Mesendoderm (in vitro differentiated cells): Measurements from ENCODE around the gene ZIC5.

ENCODE experiments used
- DNase-seq: peaks from one replicate; pipeline ENCODE4 v3.0.0; 2013
- H2AK5ac ChIP-seq: 2 replicates; pipeline ENCODE4 v1.6.1; 2013; ENCODE audit warnings: low read length, inconsistent platforms
- H2BK120ac ChIP-seq: 2 replicates; pipeline ENCODE4 v1.6.1; 2013; ENCODE audit warnings: low read depth, mild to moderate bottlenecking, low read length, moderate library complexity, mixed read lengths
- H2BK15ac ChIP-seq: replicated peaks from 2 replicates; pipeline ENCODE4 v1.6.1; 2013; ENCODE audit warnings: low read depth, mild to moderate bottlenecking, moderate library complexity
- H2BK5ac ChIP-seq: 2 replicates; pipeline ENCODE4 v1.6.1; 2013; ENCODE audit warnings: low read length, inconsistent platforms
- H3K18ac ChIP-seq: 2 replicates; pipeline ENCODE4 v1.6.1; 2013; ENCODE audit warnings: mild to moderate bottlenecking, low read length, mixed read lengths
- H3K23ac ChIP-seq: one replicate; pipeline ENCODE4 v1.6.1; 2013; ENCODE audit warnings: low read length
- H3K27ac ChIP-seq: 2 replicates; pipeline ENCODE4 v1.5.1; 2013; ENCODE audit warnings: low read depth, mild to moderate bottlenecking, inconsistent platforms, low read length, moderate library complexity
- H3K27me3 ChIP-seq: 2 replicates; pipeline ENCODE4 v1.6.1; 2013; ENCODE audit warnings: low read length, control low read depth, mild to moderate bottlenecking, inconsistent platforms; ENCODE audit not compliant: insufficient read depth, poor library complexity
- H3K36me3 ChIP-seq: 2 replicates; pipeline ENCODE4 v1.6.1; 2013; ENCODE audit warnings: low read length, inconsistent platforms; ENCODE audit not compliant: control insufficient read depth, insufficient read depth
- H3K4ac ChIP-seq: one replicate; pipeline ENCODE4 v1.6.1; 2013; ENCODE audit warnings: low read depth, mild to moderate bottlenecking, low read length, moderate library complexity
- H3K4me1 ChIP-seq: 2 replicates; pipeline ENCODE4 v1.6.1; 2013; ENCODE audit warnings: low read depth, low read length, inconsistent platforms; ENCODE audit not compliant: control insufficient read depth
- H3K4me2 ChIP-seq: 2 replicates; pipeline ENCODE4 v1.6.1; 2013; ENCODE audit warnings: low read length
- H3K4me3 ChIP-seq: 2 replicates; pipeline ENCODE4 v1.5.1; 2013; ENCODE audit warnings: mild to moderate bottlenecking, low read length
- H3K56ac ChIP-seq: one replicate; pipeline ENCODE4 v1.6.1; 2013; ENCODE audit warnings: low read length
- H3K79me1 ChIP-seq: 2 replicates; pipeline ENCODE4 v1.6.1; 2013; ENCODE audit warnings: low read length, inconsistent platforms
- H3K79me2 ChIP-seq: 2 replicates; pipeline ENCODE4 v1.6.1; 2013; ENCODE audit warnings: mild to moderate bottlenecking, low read length; ENCODE audit not compliant: control insufficient read depth, insufficient read depth
- H3K9ac ChIP-seq: 2 replicates; pipeline ENCODE4 v1.6.1; 2013; ENCODE audit warnings: low read length, inconsistent platforms
- H4K5ac ChIP-seq: one replicate; pipeline ENCODE4 v1.6.1; 2013; ENCODE audit warnings: low read length
- H4K8ac ChIP-seq: one replicate; pipeline ENCODE4 v1.6.1; 2013; ENCODE audit warnings: low read depth, mild to moderate bottlenecking, control low read depth, low read length, moderate library complexity
- WGBS: extraction: QIAGEN DNeasy Blood & Tissue Kit; methylation state at CpG from one replicate; pipeline ENCODE4 v1.1.7; 2013; ENCODE audit warnings: low lambda C conversion rate, missing lambda C conversion rate; ENCODE audit not compliant: insufficient coverage; ENCODE audit errors: extremely low coverage; 5-methylcytosine and 5-hydroxymethylcytosine counted together

ZIC5 gene

GRCh38 chr13:99989276-99990125, 17.9 kb upstream of the ZIC5 start:
- Histone ChIP-seq H4K8ac (peak overlapping the region; percentile 59), H3K79me1 (no peaks in the 10 kb centered on the region), H2AK5ac (no peak overlapping the region), H3K4me1 (peaks cover 13% of the 10 kb centered on the region), H2BK15ac (no peak overlapping the region), H3K9ac (peak overlapping the region; percentile 69), H4K5ac (no peak overlapping the region), H3K18ac (peak overlapping the region; percentile 54), H3K56ac (peak overlapping the region; percentile 85), H3K4me3 (no peak overlapping the region), H2BK120ac (peak overlapping the region; percentile 15), H3K27ac (peak overlapping the region; percentile 63), H2BK5ac (peak overlapping the region; percentile 51), H3K27me3 (no peaks in the 10 kb centered on the region), H3K23ac (no peak overlapping the region), H3K36me3 (peaks cover under 1% of the 10 kb centered on the region), H3K79me2 (peaks cover 13% of the 10 kb centered on the region), H3K4me2 (peak overlapping the region; percentile 44), H3K4ac (peak overlapping the region; percentile 39)
- DNase-seq, result peak; percentile 74
- no CpG with 5 or more reads among the region's 42 CpGs for WGBS

GRCh38 chr13:99988529-99989275, 17.1 kb upstream of the ZIC5 start:
- no peaks in the 10 kb centered on the region for H3K27me3 ChIP-seq
- no peak overlapping the region for H4K5ac ChIP-seq
- H2AK5ac ChIP-seq, result no peak overlapping the region
- H3K27ac ChIP-seq, result peak overlapping the region; percentile 81
- H3K56ac ChIP-seq, result peak overlapping the region; percentile 85
- no peak overlapping the region for H2BK5ac ChIP-seq
- WGBS, result no CpG with 5 or more reads among the region's 43 CpGs
- H2BK15ac ChIP-seq, result peak overlapping the region; percentile 37
- H3K36me3 ChIP-seq, result peaks cover 1% of the 10 kb centered on the region
- peaks cover 21% of the 10 kb centered on the region for H3K79me2 ChIP-seq
- H3K9ac ChIP-seq, result peak overlapping the region; percentile 69
- H2BK120ac ChIP-seq, result peak overlapping the region; percentile 31
- H3K4ac ChIP-seq, result peak overlapping the region; percentile 39
- peak overlapping the region; percentile 54 for H3K18ac ChIP-seq
- H3K4me3 ChIP-seq, result no peak overlapping the region
- H3K4me1 ChIP-seq, result peaks cover 12% of the 10 kb centered on the region
- H4K8ac ChIP-seq, result peak overlapping the region; percentile 59
- DNase-seq, result peak; percentile 77
- H3K23ac ChIP-seq, result peak overlapping the region; percentile 32
- no peaks in the 10 kb centered on the region for H3K79me1 ChIP-seq
- peak overlapping the region; percentile 44 for H3K4me2 ChIP-seq

GRCh38 chr13:99987154-99988019, 15.8 kb upstream of the ZIC5 start:
- DNase-seq, result peak; percentile 73
- H3K27ac ChIP-seq, result peak overlapping the region; percentile 53
- H2BK15ac ChIP-seq, result no peak overlapping the region
- peak overlapping the region; percentile 46 for H3K4me2 ChIP-seq
- H3K4me1 ChIP-seq, result peaks cover 11% of the 10 kb centered on the region
- H3K36me3 ChIP-seq, result peaks cover 10% of the 10 kb centered on the region
- no CpG with 5 or more reads among the region's 20 CpGs for WGBS
- H3K79me1 ChIP-seq, result no peaks in the 10 kb centered on the region
- peak overlapping the region; percentile 13 for H3K18ac ChIP-seq
- H3K4me3 ChIP-seq, result no peak overlapping the region
- peaks cover 34% of the 10 kb centered on the region for H3K79me2 ChIP-seq
- no peak overlapping the region for H4K8ac ChIP-seq
- peak overlapping the region; percentile 93 for H3K56ac ChIP-seq
- no peak overlapping the region for H4K5ac ChIP-seq
- H3K27me3 ChIP-seq, result no peaks in the 10 kb centered on the region
- peak overlapping the region; percentile 61 for H2AK5ac ChIP-seq
- no peak overlapping the region for H2BK120ac ChIP-seq
- H3K23ac ChIP-seq, result no peak overlapping the region
- peak overlapping the region; percentile 40 for H2BK5ac ChIP-seq
- peak overlapping the region; percentile 71 for H3K9ac ChIP-seq
- H3K4ac ChIP-seq, result peak overlapping the region; percentile 28

- Histone ChIP-seq H2BK5ac (no peak overlapping the region), H4K5ac (no peak overlapping the region), H3K4me2 (peak overlapping the region; percentile 4), H2BK120ac (no peak overlapping the region), H3K56ac (peak overlapping the region; percentile 64), H3K79me2 (peaks cover 41% of the 10 kb centered on the region), H3K4me1 (peaks cover 10% of the 10 kb centered on the region), H2BK15ac (no peak overlapping the region), H3K18ac (peak overlapping the region; percentile 13), H3K9ac (peak overlapping the region; percentile 63), H3K79me1 (no peaks in the 10 kb centered on the region), H4K8ac (no peak overlapping the region), H2AK5ac (no peak overlapping the region), H3K23ac (no peak overlapping the region), H3K36me3 (peaks cover 10% of the 10 kb centered on the region), H3K4ac (no peak overlapping the region), H3K4me3 (no peak overlapping the region), H3K27ac (peak overlapping the region; percentile 31), H3K27me3 (no peaks in the 10 kb centered on the region)
- DNase-seq, result peak; percentile 56
- no CpG with 5 or more reads among the region's 8 CpGs for WGBS
These were observed 15.2 kb upstream of the ZIC5 start for GRCh38 chr13:99986741-99987140.

- Histone ChIP-seq H4K5ac (no peak overlapping the region), H3K79me1 (no peaks in the 10 kb centered on the region), H3K79me2 (peaks cover 41% of the 10 kb centered on the region), H3K4me1 (peaks cover 8% of the 10 kb centered on the region), H2BK5ac (peak overlapping the region; percentile 61), H3K56ac (peak overlapping the region; percentile 86), H3K27me3 (no peaks in the 10 kb centered on the region), H4K8ac (no peak overlapping the region), H2BK120ac (no peak overlapping the region), H2AK5ac (no peak overlapping the region), H3K23ac (no peak overlapping the region), H3K36me3 (peaks cover 10% of the 10 kb centered on the region), H3K4ac (no peak overlapping the region), H3K18ac (peak overlapping the region; percentile 60), H3K4me3 (peak overlapping the region; percentile 69), H3K4me2 (peak overlapping the region; percentile 31), H3K27ac (peak overlapping the region; percentile 54), H3K9ac (peak overlapping the region; percentile 92), H2BK15ac (no peak overlapping the region)
- DNase-seq, result no peak
- WGBS, result no CpG with 5 or more reads among the region's 15 CpGs
These were observed 14.4 kb upstream of the ZIC5 start for GRCh38 chr13:99985886-99986527.
